ENCODE data around the gene PRR22.

Gene PRR22

GRCh38 chr19:5821521-5822180 is 37.1 kb upstream of the PRR22 start:
- TF ChIP-seq CTCF (IDR thresholded peaks at IDR 0.05) = no peak

GRCh38 chr19:5820785-5821184 is 36.2 kb upstream of the PRR22 start:
- no peak for TF ChIP-seq CTCF (IDR thresholded peaks at IDR 0.05)

GRCh38 chr19:5818594-5818993 is 34.0 kb upstream of the PRR22 start:
- TF ChIP-seq CTCF (IDR thresholded peaks at IDR 0.05) = no peak

- TF ChIP-seq CTCF (IDR thresholded peaks at IDR 0.05) = no peak
Observed at GRCh38 chr19:5817218-5817617, 32.7 kb upstream of the PRR22 start.

GRCh38 chr19:5814852-5815246 is 30.3 kb upstream of the PRR22 start:
- TF ChIP-seq CTCF (IDR thresholded peaks at IDR 0.05) = no peak

GRCh38 chr19:5814123-5814851 is 29.7 kb upstream of the PRR22 start:
- no peak for TF ChIP-seq CTCF (IDR thresholded peaks at IDR 0.05)

GRCh38 chr19:5811117-5811516 is 26.6 kb upstream of the PRR22 start:
- no peak for TF ChIP-seq CTCF (IDR thresholded peaks at IDR 0.05)
